Measurements from ENCODE around the gene SH3BP2. TPM values are rescaled to one million over a fixed set of nuclear protein-coding genes. Genes with fewer than 3 reads are reported as not detected.
A peak's percentile ranks its signal among the peaks of the same experiment; 100 is the strongest.

Gene SH3BP2
- total RNA-seq, 1 donor from 2014 or later = 102 TPM

DNA sequence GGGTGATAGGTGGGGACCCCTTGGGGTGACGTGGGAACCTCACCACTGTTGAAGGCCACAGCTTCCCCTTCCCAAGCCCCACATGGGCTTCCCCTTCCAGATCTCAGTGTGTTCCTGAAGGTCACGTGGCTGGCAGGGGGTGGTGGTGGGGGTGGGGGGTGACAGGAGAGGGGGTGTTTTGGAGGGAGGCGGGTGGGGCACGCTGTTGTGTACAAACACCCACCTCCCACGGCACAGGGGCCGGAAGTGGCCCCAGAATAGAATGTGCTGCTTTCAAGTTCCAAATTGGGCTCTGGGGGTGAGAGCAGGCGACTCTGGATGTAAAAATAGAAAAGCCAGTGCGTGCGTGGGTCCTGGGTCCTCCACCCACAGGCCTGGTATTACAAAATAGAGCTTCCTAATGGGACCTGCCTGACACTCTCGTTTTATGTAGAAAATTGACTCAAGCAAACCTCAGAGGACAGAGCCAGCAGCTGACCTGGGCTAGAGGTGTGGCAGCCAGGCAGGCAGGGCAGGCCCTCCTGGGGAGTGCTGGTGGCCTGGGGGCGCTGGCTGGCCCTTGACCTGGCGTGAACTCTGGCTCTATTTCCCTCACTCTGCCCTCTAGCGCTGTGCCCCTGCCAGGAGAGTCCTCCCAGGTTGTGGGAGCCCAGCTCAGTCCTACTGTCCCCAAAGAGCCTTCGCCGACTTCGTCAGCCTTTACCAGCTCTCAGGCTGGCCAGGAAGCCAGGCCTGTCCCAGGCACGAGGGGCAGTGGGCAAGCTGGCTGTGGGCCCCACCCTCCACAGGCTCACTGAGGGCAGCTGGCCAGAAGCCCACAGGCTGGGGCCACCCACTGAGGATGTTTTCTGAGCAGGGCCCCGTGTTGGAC, 5.4 kb upstream of the SH3BP2 start:
- Histone ChIP-seq H3K4me3 (no peak overlapping the region), H3K27ac (peak overlapping the region; percentile 69), H3K27me3 (ENCODE audit: low read depth) (no peaks in the 10 kb centered on the region), H3K9me3 (peaks cover 3% of the 10 kb centered on the region), H3K36me3 (no peaks in the 10 kb centered on the region), H3K4me1 (peaks cover 48% of the 10 kb centered on the region)
- ATAC-seq (peak; percentile 43 to 50), DNase-seq (peak; percentile 64)
- TF ChIP-seq, protein P1, sequence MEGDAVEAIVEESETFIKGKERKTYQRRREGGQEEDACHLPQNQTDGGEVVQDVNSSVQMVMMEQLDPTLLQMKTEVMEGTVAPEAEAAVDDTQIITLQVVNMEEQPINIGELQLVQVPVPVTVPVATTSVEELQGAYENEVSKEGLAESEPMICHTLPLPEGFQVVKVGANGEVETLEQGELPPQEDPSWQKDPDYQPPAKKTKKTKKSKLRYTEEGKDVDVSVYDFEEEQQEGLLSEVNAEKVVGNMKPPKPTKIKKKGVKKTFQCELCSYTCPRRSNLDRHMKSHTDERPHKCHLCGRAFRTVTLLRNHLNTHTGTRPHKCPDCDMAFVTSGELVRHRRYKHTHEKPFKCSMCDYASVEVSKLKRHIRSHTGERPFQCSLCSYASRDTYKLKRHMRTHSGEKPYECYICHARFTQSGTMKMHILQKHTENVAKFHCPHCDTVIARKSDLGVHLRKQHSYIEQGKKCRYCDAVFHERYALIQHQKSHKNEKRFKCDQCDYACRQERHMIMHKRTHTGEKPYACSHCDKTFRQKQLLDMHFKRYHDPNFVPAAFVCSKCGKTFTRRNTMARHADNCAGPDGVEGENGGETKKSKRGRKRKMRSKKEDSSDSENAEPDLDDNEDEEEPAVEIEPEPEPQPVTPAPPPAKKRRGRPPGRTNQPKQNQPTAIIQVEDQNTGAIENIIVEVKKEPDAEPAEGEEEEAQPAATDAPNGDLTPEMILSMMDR (IDR thresholded peaks at IDR 0.05) = no peak
- intact Hi-C loops (cut with DNase I) = no loop called here

DNA sequence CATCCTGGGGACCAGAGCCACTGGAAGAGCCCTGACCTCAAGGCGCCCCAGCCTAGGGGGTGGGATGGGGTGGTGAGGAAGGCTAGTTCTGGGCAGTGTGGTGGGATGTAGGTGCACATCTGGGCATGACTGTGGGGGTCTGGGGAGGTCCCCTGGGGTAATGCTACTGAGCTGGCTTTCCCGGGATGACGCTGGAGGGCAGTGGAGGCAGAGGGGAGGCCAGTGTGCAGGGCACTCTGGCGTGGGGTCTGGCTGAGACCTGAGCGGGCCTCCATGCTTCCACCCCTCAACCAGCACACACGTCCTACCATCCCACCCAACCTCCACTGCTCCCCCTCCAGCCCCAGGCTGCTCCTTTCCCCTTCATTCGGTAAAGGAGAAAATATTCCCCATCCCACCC, 4.8 kb upstream of the SH3BP2 start:
- Histone ChIP-seq H3K27me3 (ENCODE audit: low read depth) (no peaks in the 10 kb centered on the region), H3K9me3 (peaks cover 3% of the 10 kb centered on the region), H3K4me3 (no peak overlapping the region), H3K36me3 (no peaks in the 10 kb centered on the region), H3K27ac (peak overlapping the region; percentile 69), H3K4me1 (peaks cover 50% of the 10 kb centered on the region)
- no peak for ATAC-seq
- intact Hi-C loops (cut with DNase I) = no loop called here
- peak; percentile 29 for DNase-seq
- TF ChIP-seq, protein P1 (IDR thresholded peaks at IDR 0.05) = no peak

DNA sequence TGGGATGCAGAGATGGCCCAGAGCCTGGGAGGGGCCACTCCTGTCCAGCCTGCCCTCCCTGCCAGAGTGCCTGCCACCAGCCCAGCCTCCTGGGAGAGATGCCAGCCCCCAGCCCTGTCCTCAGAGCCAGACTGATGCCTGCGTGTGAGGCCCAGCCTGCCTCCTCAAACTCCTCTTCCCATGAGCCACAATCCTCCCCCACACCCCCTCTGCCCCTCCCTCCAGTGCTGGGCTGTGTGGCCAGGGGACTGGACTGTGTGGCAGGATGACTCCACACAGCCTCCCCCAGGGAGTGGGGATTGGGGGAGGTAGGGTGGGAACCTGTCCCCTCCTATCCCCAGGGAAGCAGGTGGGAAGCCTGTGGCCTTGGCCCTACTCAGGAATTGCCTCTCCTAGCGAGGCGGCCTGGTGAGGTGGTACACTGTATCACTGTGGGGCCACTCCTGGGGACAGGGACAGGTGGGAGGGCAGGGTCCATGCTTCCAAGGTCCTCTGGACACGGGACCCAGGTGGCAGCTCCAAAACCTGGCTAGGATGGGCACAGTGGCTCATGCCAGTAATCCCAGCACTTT, 4.3 kb upstream of the SH3BP2 start:
- no peak overlapping the region for H3K27ac ChIP-seq
- ATAC-seq = no peak
- H3K36me3 ChIP-seq = no peaks in the 10 kb centered on the region
- TF ChIP-seq, protein P1 (IDR thresholded peaks at IDR 0.05) = no peak
- H3K4me3 ChIP-seq = no peak overlapping the region
- no peaks in the 10 kb centered on the region for H3K27me3 ChIP-seq (ENCODE audit: low read depth)
- H3K4me1 ChIP-seq = peaks cover 53% of the 10 kb centered on the region
- intact Hi-C loops (cut with DNase I) = no loop called here
- peaks cover 3% of the 10 kb centered on the region for H3K9me3 ChIP-seq
- peak; percentile 36 for DNase-seq

DNA sequence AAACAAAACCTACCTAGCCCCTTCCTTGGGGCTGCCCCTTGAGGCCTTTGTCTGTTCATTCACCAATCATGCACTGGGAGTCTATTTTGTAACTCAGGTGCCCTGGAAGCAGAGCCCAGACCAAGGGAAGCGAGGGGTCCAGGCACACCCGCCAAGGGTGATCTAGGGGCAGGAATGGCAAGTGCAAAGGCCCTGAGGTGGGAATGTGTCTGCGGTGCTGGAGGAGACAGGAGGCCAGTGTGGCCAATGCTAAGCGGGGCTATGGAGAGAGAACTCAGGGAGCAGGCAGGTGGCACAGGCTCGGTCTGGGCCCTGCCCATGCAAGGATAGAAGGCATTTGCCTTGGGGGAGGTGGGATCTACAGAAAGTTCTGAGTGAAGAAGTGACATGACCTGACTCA, 3.5 kb upstream of the SH3BP2 start:
- H3K27me3 ChIP-seq (ENCODE audit: low read depth) = no peaks in the 10 kb centered on the region
- TF ChIP-seq, protein P1 (IDR thresholded peaks at IDR 0.05) = no peak
- H3K9me3 ChIP-seq = no peaks in the 10 kb centered on the region
- peaks cover 61% of the 10 kb centered on the region for H3K4me1 ChIP-seq
- no peak overlapping the region for H3K4me3 ChIP-seq
- H3K36me3 ChIP-seq = no peaks in the 10 kb centered on the region
- peak; percentile 14 for DNase-seq
- ATAC-seq = no peak
- intact Hi-C loops (cut with DNase I) = no loop called here
- H3K27ac ChIP-seq = no peak overlapping the region

DNA sequence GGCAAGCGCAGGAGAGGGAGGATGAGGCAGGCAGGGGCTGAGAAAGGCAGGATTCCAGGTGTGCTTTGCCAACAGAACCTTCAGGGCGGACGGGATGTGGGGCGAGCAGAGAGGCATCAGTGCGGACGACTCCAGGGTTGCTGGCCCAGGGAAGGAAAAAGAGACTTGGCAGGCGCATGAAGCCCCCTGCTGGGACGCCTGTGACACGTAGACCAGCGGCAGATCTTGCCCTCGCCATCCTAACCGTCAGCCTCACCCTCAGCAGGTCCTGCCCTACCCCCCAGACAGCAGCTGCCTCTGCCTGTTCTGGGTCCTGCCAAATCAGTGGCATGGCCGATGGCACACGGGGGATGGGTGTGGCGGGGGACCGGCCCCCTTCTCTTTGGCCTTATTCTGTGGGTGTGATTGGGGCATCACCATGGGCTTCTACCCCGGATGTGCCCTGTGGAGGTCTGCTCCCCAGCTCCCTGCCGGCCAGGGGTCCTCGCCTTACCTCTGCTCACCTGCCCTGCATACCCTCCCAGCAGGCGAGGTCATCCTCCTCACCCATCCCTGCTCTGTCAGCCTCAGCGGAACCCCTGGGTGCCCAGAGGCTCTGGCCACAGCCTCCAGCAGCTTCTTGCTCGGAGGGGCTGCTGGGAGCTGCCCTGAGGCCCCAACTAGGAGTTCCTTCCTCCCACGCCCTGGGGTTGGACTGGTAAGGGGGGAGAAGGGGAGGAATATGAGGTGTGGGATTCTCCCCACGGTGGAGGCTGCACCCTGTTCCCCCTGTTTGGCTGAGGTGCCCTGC, 2.9 kb upstream of the SH3BP2 start:
- DNase-seq = peak; percentile 41
- Histone ChIP-seq H3K9me3 (no peaks in the 10 kb centered on the region), H3K27ac (no peak overlapping the region), H3K36me3 (no peaks in the 10 kb centered on the region), H3K4me1 (peaks cover 67% of the 10 kb centered on the region), H3K4me3 (no peak overlapping the region), H3K27me3 (ENCODE audit: low read depth) (no peaks in the 10 kb centered on the region)
- TF ChIP-seq, protein P1 (IDR thresholded peaks at IDR 0.05) = no peak
- ATAC-seq = no peak
- intact Hi-C loops (cut with DNase I) = no loop called here

Measured in lower lobe of right lung (tissue), 2 donors.